Effector CD8-positive, alpha-beta T cell (primary cell): ENCODE measurements around the gene CKAP2.
"Not testable (repeated sequence)": the region's sequence is repeated elsewhere in the genome, so short reads cannot be mapped to it uniquely, and the experiment has no call there.

Source experiments
- DNase-seq: peaks from one replicate; lab custom pipeline; 2025; lab: John Stamatoyannopoulos, UW
- total RNA-seq, 4 experiments: gene quantifications; one replicate each; lab custom pipeline; 2026; lab: John Stamatoyannopoulos, UW

The CKAP2 gene
- total RNA-seq = 28.2 to 88.2 (median 47.7) reads per million in 4 experiments

GRCh38 chr13:52454820-52455676 is at the start of gene CKAP2:
Gene CKAP2, plus strand, starts transcription at chr13:52455478. Its CDS starts 79 bp downstream, at chr13:52455557.
- DNase-seq = peak; percentile 85

- no peak for DNase-seq
These were observed 49.3 kb upstream of the CKAP2 start, which contains the start of gene THSD1 for GRCh38 chr13:52405767-52406494. Gene THSD1, minus strand, starts transcription at chr13:52406172. Its CDS starts 3,572 bp downstream, at chr13:52402600.

GRCh38 chr13:52406629-52407028 is 48.6 kb upstream of the CKAP2 start:
- no peak for DNase-seq

- not testable (repeated sequence) for DNase-seq
These were observed 47.8 kb upstream of the CKAP2 start for GRCh38 chr13:52407436-52407835.

- DNase-seq = not testable (repeated sequence)
These were observed 47.1 kb upstream of the CKAP2 start for GRCh38 chr13:52408071-52408658.

GRCh38 chr13:52411629-52412028 is 43.6 kb upstream of the CKAP2 start:
- DNase-seq = no peak

- no peak for DNase-seq
These were observed 43.1 kb upstream of the CKAP2 start for GRCh38 chr13:52412128-52412527.

GRCh38 chr13:52414051-52414450 is 41.2 kb upstream of the CKAP2 start:
- no peak for DNase-seq

- no peak for DNase-seq
These were observed 40.3 kb upstream of the CKAP2 start for GRCh38 chr13:52414963-52415362.

GRCh38 chr13:52419080-52419479 is 36.2 kb upstream of the CKAP2 start:
- no peak for DNase-seq

- no peak for DNase-seq
These were observed 34.1 kb upstream of the CKAP2 start for GRCh38 chr13:52421216-52421615.

- DNase-seq = no peak
These were observed 27.0 kb upstream of the CKAP2 start for GRCh38 chr13:52428295-52428694.

- no peak for DNase-seq
These were observed 22.8 kb upstream of the CKAP2 start for GRCh38 chr13:52432456-52432855.

- no peak for DNase-seq
These were observed 9.0 kb upstream of the CKAP2 start for GRCh38 chr13:52446265-52446664.

- no peak for DNase-seq
These were observed 7.9 kb upstream of the CKAP2 start for GRCh38 chr13:52447354-52447753.

GRCh38 chr13:52447815-52448552 is 7.3 kb upstream of the CKAP2 start:
- DNase-seq = no peak

GRCh38 chr13:52449331-52450011 is 5.8 kb upstream of the CKAP2 start:
- no peak for DNase-seq

- DNase-seq = peak; percentile 88
These were observed 5.1 kb upstream of the CKAP2 start, which contains the start of gene VPS36 for GRCh38 chr13:52450012-52450792. Gene VPS36, minus strand, starts transcription at chr13:52450634. Its CDS starts 40 bp downstream, at chr13:52450594.

- no peak for DNase-seq
These were observed 4.5 kb upstream of the CKAP2 start for GRCh38 chr13:52450793-52451116.

GRCh38 chr13:52451135-52451804 is 4.0 kb upstream of the CKAP2 start:
- DNase-seq = no peak
